Activated CD8-positive, alpha-beta memory T cell treated with anti-CD3 and anti-CD28 coated beads for 36 hours (primary cell): ENCODE results near the gene BRIP1. TPM values are rescaled to one million over a fixed set of nuclear protein-coding genes. Genes with fewer than 3 reads are reported as not detected.

Source experiments
- CTCF ChIA-PET: fragments of 350-600 bp; sonication (Branson Sonifier 250); formaldehyde crosslinking; loops from one replicate; lab custom pipeline; 2021; ENCODE audit warnings: antibody characterized with exemption; lab: Charles Lee
- POLR2A ChIA-PET: fragments of 350-600 bp; sonication (Branson Sonifier 250); formaldehyde crosslinking; loops from one replicate; lab custom pipeline; 2021; ENCODE audit warnings: antibody characterized with exemption; lab: Charles Lee
- total RNA-seq, 2 experiments: library from RNA; stranded (reverse); gene quantifications; one replicate each; pipeline ENCODE4 v1.2.3, GENCODE V29; 2021

Gene BRIP1
- total RNA-seq, 2 experiments from 2014 or later = 15.5 to 16.2 TPM

- ChIA-PET POLR2A (no interaction called here), CTCF (no interaction called here)
Measured at GRCh38 chr17:61815863-61816503, 47.3 kb downstream of the BRIP1 start.

GRCh38 chr17:61814485-61814884, 48.8 kb downstream of the BRIP1 start:
- ChIA-PET POLR2A (no interaction called here), CTCF (no interaction called here)

- ChIA-PET CTCF (no interaction called here), POLR2A (no interaction called here)
Measured at GRCh38 chr17:61813211-61813610, 50.1 kb downstream of the BRIP1 start.

GRCh38 chr17:61812747-61813146, 50.6 kb downstream of the BRIP1 start:
- ChIA-PET POLR2A (no interaction called here), CTCF (no interaction called here)

GRCh38 chr17:61809816-61810392, 53.4 kb downstream of the BRIP1 start:
- POLR2A ChIA-PET = no interaction called here
- CTCF ChIA-PET = no interaction called here

GRCh38 chr17:61808442-61808841, 54.9 kb downstream of the BRIP1 start:
- POLR2A ChIA-PET = no interaction called here
- CTCF ChIA-PET = no interaction called here

GRCh38 chr17:61806936-61807335, 56.4 kb downstream of the BRIP1 start:
- CTCF ChIA-PET = no interaction called here
- POLR2A ChIA-PET = no interaction called here

- CTCF ChIA-PET = no interaction called here
Measured at GRCh38 chr17:61806081-61806828, 57.1 kb downstream of the BRIP1 start.

GRCh38 chr17:61805399-61805798, 57.9 kb downstream of the BRIP1 start:
- POLR2A ChIA-PET = no interaction called here
- CTCF ChIA-PET = no interaction called here

More at GRCh38 chr17:61806081-61806828, 57.1 kb downstream of the BRIP1 start:
- POLR2A ChIA-PET = no interaction called here

GRCh38 chr17:61803796-61804195, 59.5 kb downstream of the BRIP1 start:
- CTCF ChIA-PET = no interaction called here
- POLR2A ChIA-PET = interaction anchor here (0.6 kb wide), 1 partner anchor 103 kb away, joined by 8 read pairs; no protein-coding TSS in a partner anchor

GRCh38 chr17:61803216-61803615, 60.1 kb downstream of the BRIP1 start:
- ChIA-PET CTCF (no interaction called here), POLR2A (interaction anchor here (0.6 kb wide), 1 partner anchor 104 kb away, joined by 8 read pairs; no protein-coding TSS in a partner anchor)

- ChIA-PET POLR2A (no interaction called here), CTCF (no interaction called here)
Measured at GRCh38 chr17:61799812-61800484, 63.4 kb downstream of the BRIP1 start.

GRCh38 chr17:61797283-61797682, 66.0 kb downstream of the BRIP1 start:
- POLR2A ChIA-PET = no interaction called here
- CTCF ChIA-PET = no interaction called here

- CTCF ChIA-PET = no interaction called here
Measured at GRCh38 chr17:61795546-61795945, 67.8 kb downstream of the BRIP1 start.

GRCh38 chr17:61794792-61795191, 68.5 kb downstream of the BRIP1 start:
- CTCF ChIA-PET = no interaction called here
- POLR2A ChIA-PET = no interaction called here

More at GRCh38 chr17:61795546-61795945, 67.8 kb downstream of the BRIP1 start:
- POLR2A ChIA-PET = no interaction called here

- POLR2A ChIA-PET = interaction anchor here (0.6 kb wide), 1 partner anchor 79 kb away, joined by 3 read pairs; no protein-coding TSS in a partner anchor
- CTCF ChIA-PET = no interaction called here
Measured at GRCh38 chr17:61794242-61794641, 69.1 kb downstream of the BRIP1 start.

GRCh38 chr17:61793565-61793964, 69.8 kb downstream of the BRIP1 start:
- POLR2A ChIA-PET = no interaction called here

GRCh38 chr17:61789872-61790271, 73.5 kb downstream of the BRIP1 start:
- POLR2A ChIA-PET = no interaction called here
- CTCF ChIA-PET = no interaction called here

More at GRCh38 chr17:61793565-61793964, 69.8 kb downstream of the BRIP1 start:
- CTCF ChIA-PET = no interaction called here

GRCh38 chr17:61786088-61786487, 77.2 kb downstream of the BRIP1 start:
- ChIA-PET CTCF (no interaction called here), POLR2A (no interaction called here)

- POLR2A ChIA-PET = no interaction called here
- CTCF ChIA-PET = no interaction called here
Measured at GRCh38 chr17:61784510-61784909, 78.8 kb downstream of the BRIP1 start.
